ENCODE results near the gene GGT6.

Gene GGT6

DNA sequence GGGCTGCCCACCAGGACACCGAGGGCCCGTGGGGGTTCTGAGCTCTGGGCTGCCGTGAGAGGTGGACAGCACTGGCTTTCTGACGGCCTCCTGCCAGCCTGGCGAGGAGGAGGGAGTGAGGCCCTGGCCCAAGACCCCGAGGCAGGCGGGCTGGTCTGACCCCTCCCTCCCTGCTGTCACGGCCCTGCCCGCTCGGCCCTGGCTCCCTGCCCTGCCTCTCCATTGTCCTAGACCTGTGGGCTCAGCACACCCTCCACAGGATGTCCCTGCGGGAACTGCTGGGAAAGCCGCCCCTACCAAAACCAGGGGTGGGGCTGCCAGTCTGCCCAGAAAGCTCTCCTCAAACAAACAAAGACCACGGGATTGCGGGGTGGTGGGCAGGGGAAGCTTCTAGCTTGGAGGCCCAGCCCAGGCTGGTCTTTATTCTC lies 41.0 kb downstream of the GGT6 start:
- no peak for DNase-seq

DNA sequence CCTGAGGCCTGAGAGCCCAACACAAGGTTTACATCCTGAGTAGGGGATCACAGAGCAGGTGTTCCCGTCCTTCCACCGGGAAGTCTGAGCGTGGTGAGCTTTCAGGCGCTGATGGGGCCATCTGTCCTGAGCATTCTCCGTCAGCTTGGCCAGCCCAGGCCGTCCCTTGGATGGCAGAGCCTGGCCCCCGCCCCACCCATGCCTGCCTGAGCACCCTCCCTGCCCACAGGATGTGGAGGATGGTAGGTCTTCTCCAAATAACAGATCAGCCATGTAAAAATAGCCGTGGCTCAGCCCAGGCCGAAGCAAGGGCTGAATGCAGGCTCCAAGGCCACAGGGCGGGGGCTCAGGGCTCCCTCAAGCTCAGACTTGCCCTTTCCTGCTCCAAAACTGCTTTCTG lies 41.5 kb downstream of the GGT6 start:
- DNase-seq: no peak

DNA sequence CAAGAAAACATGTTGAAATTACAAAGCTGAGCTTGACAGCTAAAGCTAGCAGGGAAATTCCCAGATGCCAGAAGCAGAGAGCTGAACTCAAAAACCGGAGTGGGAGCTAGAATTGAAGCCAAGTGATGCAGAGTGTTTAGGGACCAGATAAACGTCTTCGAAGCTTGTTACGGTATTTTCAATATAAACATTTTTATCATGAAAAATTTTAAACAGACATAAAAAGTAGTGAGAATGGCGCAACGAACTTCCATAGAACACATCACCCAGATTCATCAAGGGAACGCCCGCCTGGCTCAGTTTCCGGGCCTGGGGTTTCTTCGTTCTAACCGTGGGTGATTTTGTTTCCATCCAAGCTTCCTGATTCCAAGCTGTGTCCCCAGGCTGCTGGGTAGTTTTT lies 43.6 kb downstream of the GGT6 start:
- DNase-seq: no peak

DNA sequence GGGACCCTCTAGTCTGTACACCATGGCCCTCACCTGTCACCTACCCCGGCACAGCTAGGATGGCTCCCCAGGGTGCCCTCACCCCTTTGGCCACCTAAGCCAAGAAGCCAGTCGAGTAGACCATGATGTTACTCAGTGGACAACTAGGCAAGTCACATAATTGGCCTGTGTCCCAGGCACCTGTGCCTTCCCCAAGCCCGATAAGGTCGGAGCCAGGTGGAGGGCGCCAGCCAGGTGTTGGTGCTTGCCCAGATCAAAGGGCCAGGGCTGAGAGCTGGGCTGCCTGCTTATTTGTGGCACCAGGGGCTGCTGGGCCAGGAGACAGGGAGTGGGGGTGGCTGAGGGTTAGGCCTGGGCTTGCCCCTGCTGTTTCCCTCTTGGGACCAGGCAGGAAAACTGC lies 44.9 kb downstream of the GGT6 start:
- no peak for DNase-seq

DNA sequence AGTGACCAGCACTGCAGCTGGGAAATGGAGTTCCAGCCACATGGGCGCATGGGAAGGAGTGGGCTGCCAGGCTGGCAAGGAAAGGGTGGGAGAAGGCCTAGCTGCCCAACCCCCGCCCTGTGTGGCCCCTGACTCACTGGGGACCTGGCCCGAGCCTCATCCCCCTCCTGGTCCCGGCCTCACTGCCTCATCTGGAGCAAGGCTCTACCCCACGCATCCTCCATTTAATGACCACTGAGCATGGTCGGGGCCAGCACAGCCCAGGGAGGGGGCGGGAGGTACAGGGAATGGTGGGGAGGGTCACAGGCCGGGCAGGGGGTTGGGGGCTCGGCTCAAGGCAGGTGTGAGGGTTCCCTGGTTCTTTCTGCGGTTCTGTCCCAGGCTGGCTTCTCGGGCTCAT lies 45.6 kb downstream of the GGT6 start:
- DNase-seq: no peak

DNA sequence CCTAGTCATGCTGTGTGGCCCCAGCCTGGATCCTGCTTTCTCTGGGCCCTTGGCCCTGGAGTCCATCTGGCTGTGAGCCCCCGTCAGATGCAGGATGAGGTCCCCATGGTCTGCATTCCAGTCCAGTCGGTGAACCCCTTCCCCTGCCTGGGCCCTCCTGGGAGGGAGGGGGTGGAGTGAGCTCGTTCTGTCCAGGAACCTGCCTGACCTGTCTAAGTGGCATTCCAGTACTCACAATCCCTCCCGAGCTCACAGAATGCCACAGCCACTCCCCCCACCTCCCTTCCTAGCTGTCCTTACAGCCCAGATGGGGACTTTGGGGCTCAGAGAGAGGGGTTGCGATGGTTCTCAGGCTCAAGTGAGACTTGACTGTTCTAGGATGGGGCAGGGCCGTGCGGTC lies 46.2 kb downstream of the GGT6 start:
- DNase-seq: no peak

DNA sequence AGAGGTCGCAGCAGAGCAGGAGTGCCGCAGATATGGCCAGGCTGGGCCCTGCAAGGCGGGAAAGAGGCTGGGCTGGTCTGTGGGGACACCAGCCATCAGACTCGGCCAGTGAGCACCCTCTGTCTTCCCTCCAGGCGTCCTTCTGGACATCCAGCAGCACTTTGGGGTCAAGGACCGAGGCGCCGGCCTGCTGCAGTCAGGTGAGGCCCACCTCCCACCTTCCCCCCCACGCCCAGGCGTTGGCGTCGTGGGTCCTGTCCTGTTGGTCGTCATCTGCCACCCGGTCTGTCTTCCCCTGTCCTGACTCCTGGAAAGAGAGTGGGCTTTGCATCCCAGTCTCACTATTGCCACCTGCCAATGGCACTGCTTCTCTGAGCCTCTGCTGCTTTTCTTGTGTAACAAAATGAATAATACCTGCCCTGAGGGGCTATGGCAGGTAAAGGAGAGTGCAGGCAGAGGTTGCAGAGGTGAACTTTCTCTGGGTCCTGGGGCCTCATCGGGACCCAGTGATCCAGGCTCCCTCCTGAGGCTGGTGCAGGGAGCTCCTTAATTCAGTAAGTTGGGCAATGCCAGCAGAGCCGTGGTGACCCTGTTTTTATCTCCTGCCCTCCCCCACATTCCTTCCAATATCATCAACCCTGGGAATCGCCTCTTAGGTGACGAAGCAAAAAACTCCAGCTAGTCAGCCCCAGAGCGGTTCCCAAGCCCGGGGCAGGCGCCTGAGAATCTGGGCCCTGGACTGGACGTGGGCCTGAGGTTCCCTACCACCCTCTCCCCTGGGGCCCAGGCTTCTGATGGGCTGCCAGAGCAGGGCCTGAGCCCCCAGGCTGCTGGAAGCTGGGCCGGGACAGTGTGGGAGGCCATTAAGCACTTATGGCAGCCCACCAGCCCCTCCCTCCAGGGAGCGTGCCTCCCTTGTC lies 47.0 kb downstream of the GGT6 start:
- DNase-seq: no peak

DNA sequence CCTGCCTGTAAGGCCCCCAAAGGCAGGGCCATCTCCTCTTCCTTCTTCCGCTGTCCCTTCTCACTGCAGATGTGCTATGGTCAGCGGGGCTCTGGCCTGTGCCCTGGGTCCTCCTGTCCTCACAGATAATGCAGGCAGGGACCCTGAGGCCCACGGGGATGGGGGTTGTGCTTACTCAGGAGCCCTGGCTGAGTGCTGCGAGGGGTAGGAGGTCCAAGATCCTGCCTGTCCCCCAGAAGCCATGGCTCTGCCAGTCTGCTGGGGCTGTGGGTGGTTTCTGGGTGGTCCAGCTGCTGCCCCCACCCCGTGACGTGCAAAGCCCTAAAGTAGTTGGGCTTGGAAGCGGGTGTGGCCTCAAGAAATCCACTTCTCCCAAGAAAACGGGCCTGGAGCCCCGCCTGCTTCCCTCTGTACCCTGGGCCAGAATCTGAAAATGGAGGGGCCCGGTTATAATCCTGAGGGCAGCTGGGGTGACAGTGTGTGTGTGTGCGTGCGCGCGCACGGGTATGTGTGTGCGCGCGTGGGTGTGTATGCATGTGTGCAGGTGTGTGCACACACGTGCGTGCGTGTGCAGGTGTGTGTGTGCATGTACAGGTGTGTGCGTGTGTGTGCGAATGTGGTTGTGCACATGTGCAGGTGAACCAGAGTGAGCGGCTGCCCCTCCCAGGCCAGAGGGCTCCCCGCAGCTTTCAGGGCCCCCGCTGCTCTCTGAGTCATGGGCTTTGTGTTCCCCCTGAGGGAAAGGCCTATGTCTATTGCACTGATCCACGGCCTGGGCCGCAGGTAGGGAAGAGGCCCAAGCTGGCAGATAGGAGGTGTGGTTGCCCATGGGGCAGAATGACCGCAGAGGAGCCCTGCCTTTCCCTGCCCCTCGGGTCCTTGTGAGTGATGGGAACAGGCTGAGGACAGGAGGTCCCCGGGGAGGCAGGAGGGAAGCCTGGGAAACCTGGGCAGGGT lies 47.9 kb downstream of the GGT6 start:
- DNase-seq: no peak

DNA sequence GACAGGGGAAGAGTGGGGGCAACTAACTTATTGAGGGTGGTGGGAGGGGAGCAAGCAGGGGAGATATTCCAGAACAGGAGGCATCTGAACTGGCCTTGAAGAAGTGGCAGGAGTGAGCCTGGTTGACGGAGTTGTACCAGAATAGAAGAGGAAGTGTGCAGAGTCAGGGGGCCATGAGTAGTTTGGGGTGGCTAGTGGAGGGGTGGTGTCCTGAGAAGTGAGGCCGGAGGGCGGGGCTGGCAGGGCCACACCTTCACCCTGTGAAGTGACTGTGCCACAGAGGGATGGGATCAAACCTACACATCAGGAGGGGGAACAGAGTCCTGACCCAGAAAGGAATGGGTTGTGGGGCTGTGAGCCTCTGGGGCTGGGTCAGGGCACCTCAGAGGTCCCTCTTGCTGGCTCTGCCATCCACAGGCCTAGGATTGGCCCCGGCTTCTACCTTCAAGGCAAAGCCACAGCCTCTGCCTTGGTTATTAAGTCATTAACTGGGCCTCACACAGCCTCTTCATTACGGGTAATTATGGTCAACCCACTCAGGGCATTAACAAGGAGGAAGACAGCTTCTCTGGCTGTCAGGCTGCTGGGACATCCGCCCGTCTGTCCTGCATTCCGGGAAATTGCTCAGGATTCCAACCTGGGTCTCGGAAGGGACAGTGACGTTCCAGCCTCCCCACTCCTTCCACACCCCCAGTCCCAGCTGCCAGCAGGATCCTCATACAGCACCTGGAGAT lies 49.0 kb downstream of the GGT6 start:
- DNase-seq: no peak

DNA sequence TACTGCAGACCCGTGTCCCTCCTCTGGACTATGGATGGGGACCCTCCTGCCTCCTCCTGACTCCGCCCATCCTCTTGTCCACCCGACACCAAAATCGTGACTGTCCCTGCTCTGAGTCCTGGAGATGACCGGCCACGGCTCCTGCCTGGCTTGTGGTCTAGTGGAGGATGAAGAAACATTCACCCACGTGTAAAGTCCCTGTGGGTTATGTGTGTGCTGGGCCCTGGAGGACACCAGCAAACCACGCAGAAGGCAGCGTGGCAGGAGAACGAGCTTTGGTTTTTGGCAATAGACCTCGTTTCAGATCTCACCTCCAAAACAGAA lies 49.8 kb downstream of the GGT6 start:
- DNase-seq: no peak

DNA sequence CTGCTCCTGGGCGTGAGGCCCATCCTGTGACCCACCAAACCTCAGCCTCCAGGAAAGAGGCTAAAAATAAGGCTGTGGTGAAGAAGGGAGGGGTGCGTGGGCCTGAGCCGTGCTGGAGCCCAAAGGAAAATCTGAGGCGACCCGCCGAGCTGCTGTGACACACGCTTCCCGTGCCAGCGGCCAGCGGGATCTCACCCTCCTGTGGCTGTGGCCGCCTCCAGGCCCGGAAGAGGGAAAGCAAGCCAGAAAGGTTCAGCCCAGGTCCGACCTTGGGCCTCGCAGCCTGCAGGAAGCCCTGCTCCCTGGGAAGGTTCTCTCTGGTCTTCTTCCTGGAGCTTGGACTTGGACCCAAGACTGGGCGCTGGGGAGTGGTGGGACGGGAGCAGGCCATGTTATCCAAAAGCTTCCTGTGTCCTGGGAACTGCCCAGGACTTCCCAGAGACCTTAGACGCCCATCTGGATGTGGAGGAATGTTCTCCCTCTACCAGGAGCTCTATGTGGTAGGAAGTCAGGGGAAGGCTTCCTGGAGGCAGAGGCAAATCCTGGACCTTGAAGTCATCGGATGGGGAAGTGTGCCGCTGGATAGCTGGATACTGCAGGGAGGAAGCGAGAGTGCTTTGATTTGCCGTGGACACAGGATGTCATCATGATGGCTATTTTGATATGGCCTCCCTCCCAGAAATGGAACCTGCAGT lies 50.3 kb downstream of the GGT6 start:
- no peak for DNase-seq

DNA sequence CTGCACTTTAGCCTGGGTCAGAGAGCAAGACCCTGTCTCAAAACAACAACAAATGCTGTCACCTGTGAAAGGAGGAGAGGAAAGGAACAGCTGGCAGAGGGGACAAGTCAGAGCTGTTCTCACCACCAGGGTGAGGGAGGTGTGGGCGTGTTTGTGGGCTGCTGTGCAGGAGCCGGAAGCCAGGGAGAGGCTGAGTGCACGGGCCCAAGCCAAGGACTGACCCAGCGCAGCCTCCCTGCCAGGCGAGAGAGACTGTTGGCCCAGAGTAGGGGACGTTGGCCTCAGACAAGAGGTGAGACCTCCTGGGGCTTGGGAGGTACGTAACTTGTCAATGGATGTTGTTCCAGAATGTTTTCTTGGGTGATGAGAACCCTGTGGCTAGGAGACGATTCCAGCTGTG lies 51.0 kb downstream of the GGT6 start:
- DNase-seq: peak; percentile 20

DNA sequence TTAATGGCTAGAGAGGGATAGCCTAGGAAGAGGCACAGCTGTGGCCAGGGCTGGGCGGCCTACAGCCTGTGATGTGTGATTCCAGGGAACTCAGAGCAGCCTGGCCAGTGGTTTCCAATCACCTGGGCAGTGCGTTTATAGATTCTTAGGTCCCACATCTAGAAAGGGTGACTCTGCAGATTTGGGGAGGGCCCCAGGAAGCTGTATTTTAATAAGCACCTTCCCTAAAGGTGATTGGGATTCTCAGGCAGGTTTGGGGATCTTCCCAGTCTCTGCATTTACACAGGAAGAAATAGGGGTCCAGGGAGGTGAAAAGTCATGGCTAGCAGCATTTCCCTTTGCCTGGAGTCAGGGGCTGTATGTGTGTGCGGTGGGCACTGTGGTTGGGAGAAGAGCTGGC lies 52.2 kb downstream of the GGT6 start:
- DNase-seq: no peak

DNA sequence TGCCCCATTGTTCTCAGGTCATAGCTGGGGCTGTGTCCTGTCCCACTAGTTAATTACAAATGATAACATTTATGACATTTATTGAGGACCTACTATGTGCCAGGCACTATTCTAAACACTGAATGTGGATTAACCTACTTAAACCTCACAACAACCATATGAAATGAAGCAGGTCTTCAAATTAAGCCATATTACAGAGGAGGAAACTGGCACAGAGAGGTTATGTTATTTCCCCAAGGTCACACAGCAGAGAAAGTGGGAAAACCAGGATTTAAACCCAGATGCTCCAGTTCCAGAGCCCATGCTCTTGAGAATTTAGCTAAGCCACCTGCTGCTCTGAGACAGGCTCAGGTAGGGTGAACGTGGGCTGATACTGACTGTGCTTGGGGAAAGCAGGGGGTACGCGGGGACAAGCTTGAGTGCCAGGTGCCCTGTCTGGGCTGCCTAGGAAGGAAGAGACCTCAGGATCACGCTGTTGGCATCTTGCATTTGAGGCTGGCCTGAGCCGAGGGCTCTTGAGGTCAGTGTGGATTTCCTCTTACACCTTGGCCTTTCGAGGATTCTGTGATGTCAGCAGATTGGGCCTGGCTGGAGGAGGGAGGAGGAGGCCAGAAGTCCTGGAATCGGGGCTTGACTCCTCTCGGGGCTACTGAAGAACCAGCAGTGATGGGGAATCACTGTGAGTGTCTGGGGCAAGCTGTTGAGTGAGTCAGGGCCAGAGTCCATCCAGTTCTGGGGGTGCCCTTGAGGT lies 52.8 kb downstream of the GGT6 start:
- DNase-seq: no peak

Data from activated naive CD4-positive, alpha-beta T cell treated with Interleukin-2 at 50 U/mL for 16 hours (primary cell).